GM18520 (cell line): Measurements from ENCODE around the gene CDHR2.

Experiments
- ATAC-seq: cut with Tn5 transposase; IDR thresholded peaks from one replicate; pipeline ENCODE4 v1.9.1; 2021; ENCODE audit not compliant: unreplicated experiment

Gene CDHR2, protein sequence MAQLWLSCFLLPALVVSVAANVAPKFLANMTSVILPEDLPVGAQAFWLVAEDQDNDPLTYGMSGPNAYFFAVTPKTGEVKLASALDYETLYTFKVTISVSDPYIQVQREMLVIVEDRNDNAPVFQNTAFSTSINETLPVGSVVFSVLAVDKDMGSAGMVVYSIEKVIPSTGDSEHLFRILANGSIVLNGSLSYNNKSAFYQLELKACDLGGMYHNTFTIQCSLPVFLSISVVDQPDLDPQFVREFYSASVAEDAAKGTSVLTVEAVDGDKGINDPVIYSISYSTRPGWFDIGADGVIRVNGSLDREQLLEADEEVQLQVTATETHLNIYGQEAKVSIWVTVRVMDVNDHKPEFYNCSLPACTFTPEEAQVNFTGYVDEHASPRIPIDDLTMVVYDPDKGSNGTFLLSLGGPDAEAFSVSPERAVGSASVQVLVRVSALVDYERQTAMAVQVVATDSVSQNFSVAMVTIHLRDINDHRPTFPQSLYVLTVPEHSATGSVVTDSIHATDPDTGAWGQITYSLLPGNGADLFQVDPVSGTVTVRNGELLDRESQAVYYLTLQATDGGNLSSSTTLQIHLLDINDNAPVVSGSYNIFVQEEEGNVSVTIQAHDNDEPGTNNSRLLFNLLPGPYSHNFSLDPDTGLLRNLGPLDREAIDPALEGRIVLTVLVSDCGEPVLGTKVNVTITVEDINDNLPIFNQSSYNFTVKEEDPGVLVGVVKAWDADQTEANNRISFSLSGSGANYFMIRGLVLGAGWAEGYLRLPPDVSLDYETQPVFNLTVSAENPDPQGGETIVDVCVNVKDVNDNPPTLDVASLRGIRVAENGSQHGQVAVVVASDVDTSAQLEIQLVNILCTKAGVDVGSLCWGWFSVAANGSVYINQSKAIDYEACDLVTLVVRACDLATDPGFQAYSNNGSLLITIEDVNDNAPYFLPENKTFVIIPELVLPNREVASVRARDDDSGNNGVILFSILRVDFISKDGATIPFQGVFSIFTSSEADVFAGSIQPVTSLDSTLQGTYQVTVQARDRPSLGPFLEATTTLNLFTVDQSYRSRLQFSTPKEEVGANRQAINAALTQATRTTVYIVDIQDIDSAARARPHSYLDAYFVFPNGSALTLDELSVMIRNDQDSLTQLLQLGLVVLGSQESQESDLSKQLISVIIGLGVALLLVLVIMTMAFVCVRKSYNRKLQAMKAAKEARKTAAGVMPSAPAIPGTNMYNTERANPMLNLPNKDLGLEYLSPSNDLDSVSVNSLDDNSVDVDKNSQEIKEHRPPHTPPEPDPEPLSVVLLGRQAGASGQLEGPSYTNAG (N-terminal part only)

DNA sequence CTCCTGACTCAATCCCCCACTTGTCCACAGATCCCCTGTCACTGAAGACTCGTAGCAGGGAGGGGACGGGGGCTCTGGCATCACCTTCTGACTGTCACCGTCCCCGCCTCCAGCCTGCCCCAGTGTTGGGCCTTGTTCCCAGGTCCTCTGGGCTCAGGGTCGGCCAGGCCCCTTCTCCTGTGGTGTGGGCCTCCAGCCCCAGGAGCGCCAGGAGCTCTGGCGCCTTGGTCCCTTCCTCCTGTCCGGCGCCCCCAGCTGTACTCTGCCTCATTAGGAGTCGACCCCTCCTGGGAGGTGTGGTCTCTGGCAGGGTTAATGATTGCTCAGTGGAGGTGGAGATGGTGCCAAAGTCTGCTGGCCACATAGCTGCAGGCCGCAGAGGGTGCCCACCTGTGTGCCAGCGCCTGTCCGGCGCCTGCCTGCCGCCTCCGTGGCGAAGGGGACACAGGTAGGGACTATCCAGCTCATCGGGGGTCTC, at the start of gene CDHR2:
TSS of gene CDHR2 (plus strand) at position 376 of the 478 bp plus-strand sequence. CDS start 16,011 bp downstream, outside the sequence.
- ATAC-seq: no peak

DNA sequence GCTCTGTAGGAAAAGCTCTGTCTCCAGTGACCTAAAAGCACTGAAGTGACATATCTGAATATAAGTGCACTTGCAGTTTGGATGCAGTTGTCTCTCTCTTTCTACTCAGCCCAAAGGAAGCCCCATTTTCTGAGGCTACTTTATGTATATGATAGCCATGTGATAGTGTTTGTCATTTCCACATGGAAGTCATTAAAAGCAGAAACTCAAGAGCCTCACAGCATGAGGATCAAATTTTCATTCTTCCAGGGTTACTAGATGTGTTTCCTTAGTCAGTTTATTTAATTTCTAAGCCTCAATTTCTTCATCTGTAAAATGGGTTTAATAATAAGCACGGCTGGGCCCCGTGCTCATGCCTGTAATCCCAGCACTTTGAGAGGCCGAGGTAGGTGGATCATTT, 48.6 kb upstream of the CDHR2 start:
- no peak for ATAC-seq

DNA sequence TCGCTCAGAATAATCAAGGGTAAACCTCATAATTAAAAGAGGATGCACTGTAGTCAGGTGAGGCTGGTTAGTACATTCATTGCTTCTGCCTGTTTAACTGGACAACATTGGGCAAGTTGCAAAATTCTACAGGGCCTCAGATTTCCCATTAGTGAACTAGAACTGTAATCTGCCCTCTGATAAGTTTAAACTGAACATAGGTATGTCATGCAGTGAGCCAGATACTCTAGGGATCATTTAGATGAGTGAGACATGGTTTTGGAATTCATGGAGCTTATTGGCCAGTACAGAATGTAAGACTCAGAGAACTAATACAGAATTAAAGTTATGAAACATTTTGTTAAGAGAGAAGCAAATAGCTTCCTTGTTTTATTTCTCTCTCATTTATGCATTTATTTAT, 47.8 kb upstream of the CDHR2 start:
- ATAC-seq: no peak

DNA sequence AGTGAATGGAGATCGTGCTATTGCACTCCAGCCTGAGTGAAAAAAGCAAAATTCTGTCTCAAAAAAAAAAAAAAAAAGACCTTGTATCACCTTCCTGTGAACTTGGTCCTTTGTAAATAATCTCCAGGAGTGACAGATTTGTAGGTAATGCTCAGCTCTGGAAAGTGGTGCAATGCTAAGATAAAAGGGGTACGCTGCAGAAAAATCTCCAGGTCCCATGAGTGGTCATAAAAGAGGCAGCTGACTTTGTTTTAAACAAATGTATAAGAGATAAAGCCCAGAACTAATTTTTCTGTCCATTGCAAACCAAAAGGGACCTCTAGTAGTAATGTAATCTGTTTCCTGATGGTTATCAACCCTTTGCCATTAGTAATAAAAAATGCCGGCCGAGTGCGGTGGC, 45.6 kb upstream of the CDHR2 start:
- no peak for ATAC-seq

DNA sequence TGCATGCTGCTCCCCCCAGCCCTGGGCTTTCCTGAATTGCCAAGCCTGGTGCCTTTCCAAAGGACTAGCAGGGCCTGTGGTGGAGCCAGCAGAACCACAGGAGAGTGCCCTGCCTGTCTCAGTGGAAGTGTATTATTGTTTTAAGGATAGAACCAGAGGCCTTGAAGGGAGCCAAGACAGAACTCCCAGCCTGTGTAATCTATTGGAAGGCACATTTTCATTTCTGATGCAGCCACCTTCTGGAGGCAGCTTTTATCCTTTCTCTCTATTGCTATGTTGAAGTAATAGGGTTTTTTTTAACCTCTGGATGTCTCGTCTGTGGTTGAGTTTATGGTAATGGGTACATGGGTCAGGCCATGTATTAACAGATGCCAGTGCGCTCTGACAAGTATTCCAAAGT, 41.2 kb upstream of the CDHR2 start:
- ATAC-seq: no peak

DNA sequence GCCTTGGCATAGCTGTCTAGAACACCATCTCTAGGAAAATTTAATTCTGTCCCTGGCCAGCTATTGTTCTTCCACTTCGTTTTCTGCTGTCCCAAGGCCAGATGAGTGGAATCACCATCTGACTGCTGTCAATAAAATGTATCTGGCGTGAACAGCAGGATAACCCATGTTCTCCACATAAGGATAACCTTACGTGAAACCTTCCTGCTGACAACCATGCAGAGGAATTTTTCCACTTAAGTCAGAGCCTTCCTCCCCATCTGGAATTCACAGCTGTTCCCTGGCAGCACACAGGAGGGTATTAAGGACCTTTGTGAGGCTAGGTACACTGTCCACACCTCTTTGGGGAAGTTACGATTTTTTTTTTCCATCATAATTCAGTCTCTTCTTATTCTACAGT, 40.5 kb upstream of the CDHR2 start:
- ATAC-seq: no peak

DNA sequence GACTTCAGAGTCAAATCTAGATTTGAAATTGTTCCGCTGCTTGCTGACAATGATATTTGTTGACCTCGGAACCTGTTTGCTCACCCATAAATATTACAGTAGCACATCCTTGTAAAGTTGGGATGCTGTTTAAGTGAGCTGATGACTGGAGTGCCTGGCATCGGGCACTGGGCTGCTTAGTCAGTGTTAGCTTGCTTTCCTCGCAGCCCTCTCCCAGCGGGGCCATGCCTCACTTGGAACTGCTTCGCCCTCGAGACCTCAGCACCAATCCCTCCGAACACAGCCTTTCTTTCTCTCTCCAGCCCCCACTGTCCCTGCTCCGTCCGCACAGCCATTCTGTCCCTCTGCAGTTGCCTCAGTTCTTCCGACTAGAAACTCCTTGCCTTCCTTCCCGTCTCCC, 35.4 kb upstream of the CDHR2 start:
- ATAC-seq: no peak

DNA sequence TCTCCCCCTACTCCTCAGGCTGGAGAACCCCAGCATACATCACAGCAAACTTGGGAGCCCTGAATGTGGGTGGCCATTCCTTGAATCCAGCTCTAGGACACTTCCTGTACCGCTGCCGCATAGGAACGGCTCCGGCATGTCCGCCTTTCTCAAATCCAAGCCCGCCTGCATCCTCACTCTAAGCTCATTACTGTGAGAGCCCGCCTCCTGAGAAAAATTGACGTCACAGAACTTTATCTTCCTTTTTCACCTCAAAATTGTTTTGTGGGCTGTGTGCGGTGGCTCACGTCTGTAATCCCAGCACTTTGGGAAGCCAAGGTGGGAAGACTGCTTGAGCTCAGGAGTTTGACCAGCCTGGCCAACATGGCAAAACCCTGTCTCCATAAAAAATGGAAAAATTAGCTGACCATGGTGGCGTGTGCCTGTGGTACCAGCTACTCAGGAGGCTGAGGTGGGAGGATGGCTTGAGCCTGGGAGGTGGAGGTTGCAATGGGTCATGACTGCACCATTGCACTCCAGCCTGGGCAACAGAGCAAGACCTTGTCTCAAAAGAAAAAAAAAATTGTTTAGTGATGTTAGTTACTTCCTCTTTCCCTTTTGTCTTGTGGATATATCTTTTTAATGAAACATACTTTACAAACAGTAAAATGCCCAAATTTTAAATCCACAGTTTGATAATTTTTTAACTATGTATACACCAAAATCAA, 34.7 kb upstream of the CDHR2 start:
- ATAC-seq: no peak

DNA sequence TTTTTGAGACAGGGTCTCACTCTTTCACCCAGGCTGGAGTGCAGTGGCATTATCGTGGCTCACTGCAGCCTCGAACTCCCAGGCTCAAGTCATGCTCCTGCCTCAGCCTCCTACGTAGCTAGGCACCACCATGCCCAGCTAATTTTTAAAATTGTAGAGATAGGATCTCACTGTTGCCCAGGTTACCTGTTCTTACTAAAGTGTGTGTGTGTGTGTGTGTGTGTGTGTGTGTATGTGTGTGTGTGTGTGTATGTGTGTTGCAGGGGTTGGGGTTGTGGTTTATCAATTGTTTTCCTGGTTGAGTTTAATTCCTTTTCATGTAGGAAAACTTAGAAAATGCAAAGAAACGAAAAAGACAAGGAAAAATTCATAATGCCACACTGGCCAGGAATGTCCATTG, 33.7 kb upstream of the CDHR2 start:
- no peak for ATAC-seq

DNA sequence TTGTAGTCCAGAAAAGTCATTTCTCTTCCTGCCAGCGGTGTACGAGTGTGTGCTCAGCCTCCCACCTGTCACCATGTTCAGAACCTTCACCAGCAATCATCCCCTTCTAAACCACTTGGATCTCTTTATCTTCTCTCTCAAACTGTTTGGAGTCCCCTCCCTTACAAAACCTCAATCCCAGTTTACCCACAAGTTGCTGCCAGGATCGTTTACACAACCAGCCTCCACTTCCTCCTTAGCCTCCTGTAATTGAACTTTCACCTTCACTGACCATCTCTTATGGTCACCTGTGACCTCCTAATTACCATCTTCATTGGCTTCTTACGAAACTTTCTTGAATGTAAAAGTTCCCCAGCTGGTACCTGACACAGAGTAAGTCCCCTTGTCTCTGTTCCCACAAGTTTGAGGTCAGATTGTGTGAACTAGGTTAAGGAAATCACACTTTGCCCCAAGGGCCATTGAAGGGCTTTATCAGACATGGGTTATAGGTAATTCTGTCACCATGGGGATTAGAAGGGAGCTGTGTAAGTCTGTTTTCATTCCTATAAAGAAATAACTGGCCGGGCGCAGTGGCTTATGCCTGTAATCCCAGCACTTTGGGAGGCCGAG, 32.0 kb upstream of the CDHR2 start:
- ATAC-seq: no peak

DNA sequence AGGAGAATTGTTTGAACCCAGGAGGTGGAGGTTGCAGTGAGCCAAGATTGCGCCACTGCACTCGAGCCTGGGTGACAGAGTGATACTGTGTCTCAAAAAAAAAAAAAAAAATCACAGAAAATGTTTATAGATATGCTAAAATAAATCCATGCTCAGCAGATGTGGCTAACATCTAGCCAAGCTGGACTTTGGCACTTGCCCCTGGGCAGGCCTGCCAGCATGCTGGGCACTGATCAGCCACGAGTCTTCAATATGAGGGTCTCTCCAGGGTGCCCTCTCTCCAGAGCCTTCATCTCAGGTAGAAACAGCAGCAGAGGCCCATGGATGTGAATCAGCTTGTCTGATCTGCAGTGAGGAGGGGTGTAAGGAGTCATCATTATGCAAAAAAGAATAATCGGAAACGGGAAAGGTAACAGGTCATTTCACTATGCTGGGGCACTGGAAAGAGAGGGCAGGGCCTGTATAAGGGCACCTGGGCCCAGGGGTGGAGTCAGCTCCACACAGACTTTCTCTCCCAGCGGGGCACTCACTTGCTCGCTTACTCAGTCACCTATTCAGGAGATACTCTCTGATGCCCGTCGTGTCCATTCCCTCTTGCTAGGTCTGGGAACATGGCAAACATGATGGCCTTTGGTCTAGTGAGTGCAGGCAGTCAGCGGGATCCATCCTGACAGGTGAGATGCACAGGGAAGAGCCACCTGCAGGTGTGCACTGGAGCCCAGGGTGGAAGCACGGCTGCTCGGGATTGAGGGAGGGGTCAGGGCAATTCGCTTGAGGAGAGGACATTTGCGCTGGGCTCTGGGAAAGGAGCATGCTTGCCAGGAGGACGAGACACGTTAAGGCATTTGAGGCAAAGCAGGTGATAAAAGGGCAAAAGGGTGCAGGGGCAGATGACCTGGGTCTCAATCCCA, 29.1 kb upstream of the CDHR2 start:
- no peak for ATAC-seq

DNA sequence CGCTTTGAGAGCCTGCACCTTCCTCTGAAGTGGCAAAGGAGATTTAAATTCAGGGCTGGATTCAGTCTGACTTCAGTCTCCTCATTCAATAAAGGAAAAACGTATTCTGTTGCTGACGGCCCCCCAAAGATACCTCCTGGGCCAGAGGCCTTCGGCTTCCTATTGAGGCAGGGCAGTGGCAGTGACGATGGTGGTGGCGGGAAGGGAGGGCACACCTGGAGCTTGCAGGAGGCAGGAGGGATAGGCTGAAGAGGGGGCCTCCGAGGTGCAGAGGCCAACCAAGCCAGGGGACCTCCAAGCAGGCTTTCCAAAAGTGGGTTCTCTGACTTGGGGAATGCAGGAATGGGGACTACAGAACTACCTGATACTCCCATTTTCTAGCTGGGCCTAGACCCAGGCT, 27.9 kb upstream of the CDHR2 start:
- no peak for ATAC-seq

DNA sequence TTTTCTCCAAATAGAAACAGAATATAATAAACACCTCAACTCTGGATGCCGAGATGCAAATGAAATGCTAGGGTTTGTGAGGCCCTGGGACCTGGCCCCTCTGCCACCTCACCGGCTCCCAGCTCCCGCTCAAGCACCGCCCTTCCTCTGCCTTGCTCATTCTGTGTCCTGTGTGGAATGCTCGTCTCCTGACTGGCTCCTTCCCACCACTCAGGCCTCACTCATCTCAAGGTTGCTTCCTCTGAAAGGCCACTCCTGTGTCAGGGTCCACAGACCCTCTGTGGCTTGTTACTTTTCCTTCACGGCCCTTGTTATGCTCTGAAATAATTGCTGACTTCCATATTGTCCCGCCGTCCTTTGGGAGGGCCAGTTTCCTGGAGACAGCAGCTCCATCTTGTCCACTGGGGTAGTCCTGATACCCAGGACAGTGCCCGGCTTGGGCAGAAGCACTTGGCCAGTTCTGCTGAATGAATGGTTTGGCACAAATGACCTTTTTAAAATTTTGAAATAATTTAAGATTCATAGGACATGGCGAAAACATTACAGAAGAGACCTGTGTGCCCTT, 27.4 kb upstream of the CDHR2 start:
- ATAC-seq: no peak

DNA sequence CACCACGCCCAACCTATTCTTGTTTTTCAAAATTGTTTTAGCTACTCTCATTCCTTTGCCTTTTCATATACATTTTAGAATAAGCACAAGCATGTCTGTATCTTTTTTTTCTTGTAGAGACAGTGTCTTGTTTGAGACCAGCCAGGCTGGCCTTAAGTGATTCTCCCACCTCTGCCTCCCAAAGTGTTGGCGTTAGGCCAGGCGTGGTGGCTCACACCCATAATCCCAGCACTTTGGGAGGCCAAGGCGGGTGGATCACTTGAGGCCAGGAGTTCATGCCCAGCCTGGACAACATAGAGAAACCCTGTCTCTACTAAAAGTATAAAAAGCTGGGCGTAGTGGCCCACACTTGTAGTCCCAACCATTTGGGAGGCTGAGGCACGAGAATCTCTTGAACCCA, 25.0 kb upstream of the CDHR2 start:
- ATAC-seq: no peak

DNA sequence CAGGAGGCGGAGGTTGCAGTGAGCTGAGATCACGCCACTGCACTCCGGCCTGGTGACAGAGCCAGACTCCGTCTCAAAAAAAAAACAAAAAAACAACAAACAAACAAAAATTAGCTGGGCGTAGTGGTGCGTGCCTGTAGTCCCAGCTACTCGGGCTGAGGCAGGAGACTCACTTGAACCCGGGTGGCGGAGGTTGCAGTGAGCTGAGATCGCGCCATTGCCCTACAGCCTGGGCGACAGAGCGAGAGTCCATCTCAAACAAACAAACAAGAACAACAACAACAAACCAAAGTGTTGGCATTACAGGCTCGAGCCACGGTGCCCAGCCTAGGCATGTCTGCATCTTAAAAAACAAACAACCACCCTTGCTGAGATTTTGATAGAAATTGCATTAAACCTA, 24.2 kb upstream of the CDHR2 start:
- no peak for ATAC-seq

DNA sequence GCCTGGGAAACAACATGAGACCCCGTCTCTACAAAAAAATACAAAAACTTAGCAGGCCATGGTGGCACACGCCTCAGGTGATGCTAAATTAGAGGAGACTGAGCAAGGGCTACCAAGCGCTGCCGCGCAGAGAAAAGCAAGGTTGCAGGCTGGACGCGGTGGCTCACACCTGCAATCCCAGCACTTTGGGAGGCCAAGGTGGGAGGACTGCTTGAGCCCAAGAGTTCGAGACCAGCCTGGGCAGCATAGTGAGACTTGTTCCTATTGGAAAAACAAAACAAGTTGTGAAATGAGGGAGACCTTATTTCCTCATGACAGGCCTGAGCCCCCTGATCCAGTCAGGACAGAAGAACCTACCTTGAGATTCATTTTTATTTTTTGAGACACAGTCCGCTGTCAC, 23.5 kb upstream of the CDHR2 start:
- no peak for ATAC-seq

DNA sequence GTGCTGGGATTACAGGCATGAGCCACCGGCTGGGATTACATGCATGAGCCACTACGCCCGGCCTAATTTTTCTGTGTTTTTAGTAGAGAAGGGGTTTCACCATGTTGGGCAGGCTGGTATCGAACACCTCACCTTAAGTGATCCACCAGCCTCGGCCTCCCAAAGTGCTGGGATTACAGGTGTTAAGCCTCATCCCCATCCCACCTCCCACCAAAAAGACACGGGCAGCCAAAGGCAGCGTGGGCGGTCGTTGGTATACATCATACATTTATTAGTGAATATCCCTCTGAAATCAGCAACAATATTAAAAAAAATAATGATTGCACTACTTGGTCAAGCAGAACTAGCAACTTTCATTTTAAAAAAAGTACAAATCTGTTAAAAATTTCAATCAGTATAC, 22.7 kb upstream of the CDHR2 start:
- ATAC-seq: no peak

DNA sequence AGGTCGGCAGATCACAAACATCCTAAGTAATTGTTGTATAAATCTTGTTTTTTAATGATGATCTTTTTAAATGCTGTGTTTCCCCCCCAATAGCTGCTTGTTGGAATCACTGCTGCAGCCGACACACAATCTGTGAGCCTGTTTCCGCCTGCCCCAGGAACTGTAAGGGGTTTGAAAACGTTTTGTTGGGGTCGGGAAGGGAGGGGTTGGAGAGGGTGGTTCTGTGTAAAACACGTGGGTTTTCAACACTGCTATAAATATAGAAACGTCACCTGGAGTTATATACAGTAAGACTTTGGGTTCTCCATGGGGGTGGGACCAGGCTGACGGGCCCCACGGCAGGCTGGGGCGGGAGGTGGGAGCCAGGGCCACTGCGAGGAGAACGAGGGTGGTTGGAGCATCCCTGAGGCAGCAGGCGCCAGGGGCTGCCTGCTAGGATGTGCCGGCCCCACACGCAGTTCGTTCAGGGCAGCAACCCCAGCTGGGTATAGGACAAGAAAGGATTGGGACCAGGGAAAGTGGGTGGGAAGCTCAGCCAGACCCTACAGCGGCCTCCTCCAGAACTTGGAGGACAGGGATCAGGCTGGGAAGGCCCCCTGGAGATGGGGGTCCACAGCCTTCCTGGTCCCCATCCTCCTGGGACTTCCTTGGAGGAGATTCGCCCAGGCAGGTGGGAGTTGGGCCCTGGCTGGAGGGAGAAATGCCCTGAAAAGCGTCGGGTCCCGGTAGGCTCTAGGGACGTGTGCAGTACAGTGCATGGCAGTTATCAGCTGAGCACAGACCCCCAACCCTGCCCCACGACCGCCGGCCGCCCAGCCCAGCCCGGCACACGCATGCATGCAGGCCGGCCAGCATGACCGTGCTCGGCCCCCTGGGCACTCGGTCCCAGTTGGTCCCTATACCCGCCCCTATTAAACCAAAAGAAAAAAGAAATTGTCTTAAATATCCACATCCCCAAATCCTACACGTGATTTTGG, 21.6 kb upstream of the CDHR2 start:
- no peak for ATAC-seq
